Measurements from ENCODE around the gene NFIA. TPM values are rescaled to one million over a fixed set of nuclear protein-coding genes. Genes with fewer than 3 reads are reported as not detected.

Gene NFIA
- polyA plus RNA-seq, 1 donor (not counting 4 experiments of a cell fraction or from before 2014, with no cell fraction given) = 14.7 TPM

GRCh38 chr1:61181067-61182038 lies 99.0 kb downstream of the NFIA start:
- FAIRE-seq (peak; percentile 49), DNase-seq (ENCODE audit: low read depth, low spot score) (no peak)
- H3K36me3 ChIP-seq (ENCODE audit: control insufficient read depth in 2 of 2, extremely low read depth in 1 of 2, insufficient read depth in 2 of 2, low read length in 2 of 2) = no peaks in the 10 kb centered on the region
- no peak overlapping the region for H3K9ac ChIP-seq (ENCODE audit: control insufficient read depth, extremely low read depth, insufficient read depth, low read length)
- no peak overlapping the region for H2AFZ ChIP-seq (ENCODE audit: control insufficient read depth, low read length)
- no peaks in the 10 kb centered on the region for H4K20me1 ChIP-seq (ENCODE audit: control insufficient read depth, extremely low read depth, insufficient read depth, low read length)
- no peak overlapping the region for H3K4me3 ChIP-seq (ENCODE audit: control insufficient read depth in 2 of 3, extremely low read depth in 1 of 3, insufficient read depth in 2 of 3, low read depth in 1 of 3, low read length in 3 of 3)
- no peaks in the 10 kb centered on the region for H3K27me3 ChIP-seq (ENCODE audit: control insufficient read depth, extremely low read depth, insufficient read depth, low read length)
- H3K27ac ChIP-seq (ENCODE audit: control insufficient read depth, insufficient read depth, low read length) = no peak overlapping the region
- no peaks in the 10 kb centered on the region for H3K9me3 ChIP-seq (ENCODE audit: control insufficient read depth, low read depth, low read length)
- TF ChIP-seq CTCF (optimal IDR thresholded peaks at IDR 0.05 in 1 of 3, IDR thresholded peaks at IDR 0.05 in 1 of 3, conservative IDR thresholded peaks at IDR 0.05 in 1 of 3; ENCODE audit: extremely low read depth in 1 of 3, insufficient read depth in 2 of 3, low read length in 3 of 3) = no peak
- TF ChIP-seq EZH2 (IDR thresholded peaks at IDR 0.05; ENCODE audit: low read length) = no peak
- H3K4me2 ChIP-seq (ENCODE audit: control insufficient read depth, extremely low read depth, insufficient read depth, low read depth, low read length) = no peak overlapping the region
- peaks cover 15% of the 10 kb centered on the region for H3K4me1 ChIP-seq (ENCODE audit: control insufficient read depth, extremely low read depth, insufficient read depth, low read length)
- no peaks in the 10 kb centered on the region for H3K9me1 ChIP-seq (ENCODE audit: control insufficient read depth, extremely low read depth, insufficient read depth, low read length)
- H3K79me2 ChIP-seq (ENCODE audit: control insufficient read depth, insufficient read depth, low read length) = no peaks in the 10 kb centered on the region
- dilution Hi-C loops (cut with MboI; ENCODE audit: extremely low pct_ligation_motif_present, low sequenced_read_pairs) = no loop called here

GRCh38 chr1:61182049-61182448 lies 99.7 kb downstream of the NFIA start:
- Histone ChIP-seq H4K20me1 (ENCODE audit: control insufficient read depth, extremely low read depth, insufficient read depth, low read length) (no peaks in the 10 kb centered on the region), H3K4me2 (ENCODE audit: control insufficient read depth, extremely low read depth, insufficient read depth, low read depth, low read length) (no peak overlapping the region), H3K9ac (ENCODE audit: control insufficient read depth, extremely low read depth, insufficient read depth, low read length) (no peak overlapping the region), H3K36me3 (ENCODE audit: control insufficient read depth in 2 of 2, extremely low read depth in 1 of 2, insufficient read depth in 2 of 2, low read length in 2 of 2) (no peaks in the 10 kb centered on the region), H3K9me1 (ENCODE audit: control insufficient read depth, extremely low read depth, insufficient read depth, low read length) (no peaks in the 10 kb centered on the region), H3K4me1 (ENCODE audit: control insufficient read depth, extremely low read depth, insufficient read depth, low read length) (peaks cover 15% of the 10 kb centered on the region), H3K9me3 (ENCODE audit: control insufficient read depth, low read depth, low read length) (no peaks in the 10 kb centered on the region), H3K4me3 (ENCODE audit: control insufficient read depth in 2 of 3, extremely low read depth in 1 of 3, insufficient read depth in 2 of 3, low read depth in 1 of 3, low read length in 3 of 3) (no peak overlapping the region), H3K27me3 (ENCODE audit: control insufficient read depth, extremely low read depth, insufficient read depth, low read length) (no peaks in the 10 kb centered on the region), H3K79me2 (ENCODE audit: control insufficient read depth, insufficient read depth, low read length) (no peaks in the 10 kb centered on the region), H2AFZ (ENCODE audit: control insufficient read depth, low read length) (no peak overlapping the region), H3K27ac (ENCODE audit: control insufficient read depth, insufficient read depth, low read length) (no peak overlapping the region)
- DNase-seq (ENCODE audit: low read depth, low spot score) (no peak), FAIRE-seq (peak; percentile 26)
- TF ChIP-seq CTCF (optimal IDR thresholded peaks at IDR 0.05 in 1 of 3, IDR thresholded peaks at IDR 0.05 in 1 of 3, conservative IDR thresholded peaks at IDR 0.05 in 1 of 3; ENCODE audit: extremely low read depth in 1 of 3, insufficient read depth in 2 of 3, low read length in 3 of 3) (no peak), EZH2 (IDR thresholded peaks at IDR 0.05; ENCODE audit: low read length) (no peak)
- dilution Hi-C loops (cut with MboI; ENCODE audit: extremely low pct_ligation_motif_present, low sequenced_read_pairs) = no loop called here
